Gastroesophageal sphincter (tissue), 4 donors: ENCODE measurements around the gene ANKRD13B. TPM values are rescaled to one million over a fixed set of nuclear protein-coding genes. Genes with fewer than 3 reads are reported as not detected.
A peak's percentile ranks its signal among the peaks of the same experiment; 100 is the strongest.

Source experiments
- ATAC-seq: fragments of 150-250 bp; one replicate; pipeline ENCODE4 v1.9.1; 2016; ENCODE audit warnings: mild to moderate bottlenecking, moderate library complexity
- H3K27ac ChIP-seq, 4 donors: fragments of 200-600 bp; sonication (generic) in 3 of 4; 1 replicate in 3 of 4; 2 replicates in 1 of 4; pipeline ENCODE4 v1.5.1; 2016 to 2019
- H3K27me3 ChIP-seq: fragments of 200-600 bp; sonication (generic); one replicate; pipeline ENCODE4 v1.5.1; 2019
- H3K36me3 ChIP-seq, 2 donors: fragments of 200-600 bp; sonication (generic); one replicate each; pipeline ENCODE4 v1.5.1; 2019; ENCODE audit warnings: control low read depth in 1 of 2
- H3K4me1 ChIP-seq, 3 donors: fragments of 200-600 bp; sonication (generic); 1 replicate in 2 of 3; 2 replicates in 1 of 3; pipeline ENCODE4 v1.5.1; 2016 to 2019; ENCODE audit warnings: control low read depth in 2 of 3
- H3K4me3 ChIP-seq, 2 donors: fragments of 200-600 bp; sonication (generic); one replicate each; pipeline ENCODE4 v1.5.1; 2019; ENCODE audit warnings: mild to moderate bottlenecking in 1 of 2, moderate library complexity in 1 of 2
- H3K9me3 ChIP-seq, 3 donors: fragments of 200-600 bp; sonication (generic); one replicate each; pipeline ENCODE4 v1.5.1; 2017 to 2019; ENCODE audit warnings: control low read depth in 2 of 3
- EP300 ChIP-seq: sonication (generic); formaldehyde crosslinking; IDR thresholded peaks from one replicate; pipeline ENCODE4 v1.6.1; 2017; ENCODE audit warnings: antibody characterized with exemption, mild to moderate bottlenecking
- POLR2A ChIP-seq, 2 donors: fragments of 450-650 bp; IDR thresholded peaks; one replicate each; pipeline ENCODE4 v1.6.1; 2017; ENCODE audit warnings: antibody characterized with exemption in 2 of 2, mild to moderate bottlenecking in 2 of 2, moderate library complexity in 1 of 2
- POLR2AphosphoS5 ChIP-seq: sonication (generic); formaldehyde crosslinking; IDR thresholded peaks from one replicate; pipeline ENCODE4 v1.6.1; 2017; ENCODE audit warnings: antibody characterized with exemption
- WGBS, 2 donors: methylation state at CpG; one replicate each; pipeline ENCODE4 v1.1.5; 2018; ENCODE audit warnings: low coverage in 1 of 2; 5-methylcytosine and 5-hydroxymethylcytosine counted together
- total RNA-seq, 4 donors: library from RNA; depleted of rRNA; stranded (reverse); fragments of >200 nt; gene quantifications; one replicate each; pipeline ENCODE4 v1.1.0, GENCODE V29; 2016
- TF ChIP-seq, protein P1 (sequence below), 4 experiments: fragments of 200-600 bp in 2 of 4; fragments of 450-650 bp in 2 of 4; sonication (generic) in 1 of 4; IDR thresholded peaks; one replicate each; pipeline ENCODE4 v1.5.1; 2017 to 2019; ENCODE audit warnings: antibody characterized with exemption in 4 of 4, mild to moderate bottlenecking in 2 of 4, moderate library complexity in 2 of 4

The ANKRD13B gene
- total RNA-seq, 4 donors from 2014 or later, result 4.4 to 22.8 (median 10.0) TPM

DNA sequence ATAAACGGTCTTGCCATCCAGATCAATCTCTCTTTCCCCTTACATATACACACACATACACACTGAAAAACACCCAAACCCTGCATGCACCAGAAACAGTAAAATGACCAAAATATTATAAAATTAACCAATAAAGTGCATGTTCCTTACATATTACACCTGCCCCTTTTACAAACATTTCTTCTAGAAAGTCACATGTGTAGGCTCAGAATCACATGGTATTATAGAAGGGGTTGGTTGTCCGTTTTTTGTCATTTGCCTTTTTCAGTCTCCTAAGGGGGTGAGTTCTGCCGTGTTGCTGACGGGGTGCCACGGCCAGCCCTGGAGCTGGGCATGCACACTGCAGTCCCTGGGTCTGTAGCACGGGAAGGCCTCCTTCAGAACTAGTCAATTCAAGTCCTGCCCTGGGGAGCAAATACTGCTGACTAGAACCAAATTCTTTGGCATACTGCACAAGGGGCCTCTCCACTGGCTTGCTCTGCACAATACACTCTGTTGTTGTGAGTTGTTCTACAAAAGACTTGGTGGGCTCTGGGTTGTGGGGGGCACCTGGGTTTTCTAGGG is 37.8 kb downstream of the ANKRD13B start:
- no peak overlapping the region for H3K27ac ChIP-seq

GRCh38 chr17:29633886-29634285 is 41.0 kb downstream of the ANKRD13B start:
- Histone ChIP-seq H3K4me3 (no peak overlapping the region), H3K36me3 (peaks cover 0 to 75% of the 10 kb centered on the region in 2 donors), H3K4me1 (peaks cover 0 to 10% (median 0%) of the 10 kb centered on the region in 3 donors), H3K27ac (no peak overlapping the region), H3K9me3 (no peaks in the 10 kb centered on the region), H3K27me3 (no peaks in the 10 kb centered on the region)
- no peak for ATAC-seq
- WGBS, 2 donors, result 89 to 97% methylated on average over 3 of the region's 3 CpGs
- TF ChIP-seq, protein P1, sequence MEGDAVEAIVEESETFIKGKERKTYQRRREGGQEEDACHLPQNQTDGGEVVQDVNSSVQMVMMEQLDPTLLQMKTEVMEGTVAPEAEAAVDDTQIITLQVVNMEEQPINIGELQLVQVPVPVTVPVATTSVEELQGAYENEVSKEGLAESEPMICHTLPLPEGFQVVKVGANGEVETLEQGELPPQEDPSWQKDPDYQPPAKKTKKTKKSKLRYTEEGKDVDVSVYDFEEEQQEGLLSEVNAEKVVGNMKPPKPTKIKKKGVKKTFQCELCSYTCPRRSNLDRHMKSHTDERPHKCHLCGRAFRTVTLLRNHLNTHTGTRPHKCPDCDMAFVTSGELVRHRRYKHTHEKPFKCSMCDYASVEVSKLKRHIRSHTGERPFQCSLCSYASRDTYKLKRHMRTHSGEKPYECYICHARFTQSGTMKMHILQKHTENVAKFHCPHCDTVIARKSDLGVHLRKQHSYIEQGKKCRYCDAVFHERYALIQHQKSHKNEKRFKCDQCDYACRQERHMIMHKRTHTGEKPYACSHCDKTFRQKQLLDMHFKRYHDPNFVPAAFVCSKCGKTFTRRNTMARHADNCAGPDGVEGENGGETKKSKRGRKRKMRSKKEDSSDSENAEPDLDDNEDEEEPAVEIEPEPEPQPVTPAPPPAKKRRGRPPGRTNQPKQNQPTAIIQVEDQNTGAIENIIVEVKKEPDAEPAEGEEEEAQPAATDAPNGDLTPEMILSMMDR (IDR thresholded peaks at IDR 0.05), result no peak
- no peak for TF ChIP-seq POLR2A (IDR thresholded peaks at IDR 0.05)
- TF ChIP-seq POLR2AphosphoS5, result no peak
- no peak for TF ChIP-seq EP300

More for the DNA sequence above, 37.8 kb downstream of the ANKRD13B start:
- H3K4me1 ChIP-seq, result peaks cover 0 to 26% (median 4%) of the 10 kb centered on the region in 3 donors
- H3K9me3 ChIP-seq, result no peaks in the 10 kb centered on the region
- H3K27me3 ChIP-seq, result no peaks in the 10 kb centered on the region
- 71 to 83% methylated on average over 4 of the region's 6 CpGs for WGBS, 2 donors
- no peak for ATAC-seq
- TF ChIP-seq EP300, result no peak
- no peak for TF ChIP-seq POLR2A (IDR thresholded peaks at IDR 0.05)
- TF ChIP-seq, protein P1 (IDR thresholded peaks at IDR 0.05), result no peak
- no peak for TF ChIP-seq POLR2AphosphoS5
- H3K36me3 ChIP-seq, result peaks cover 0 to 55% of the 10 kb centered on the region in 2 donors
- H3K4me3 ChIP-seq, result no peak overlapping the region

GRCh38 chr17:29640413-29640812 is 47.5 kb downstream of the ANKRD13B start:
- 7 to 22% methylated on average over 2 of the region's 2 CpGs for WGBS, 2 donors
- H3K9me3 ChIP-seq, result no peaks in the 10 kb centered on the region
- ATAC-seq, result no peak
- H3K27ac ChIP-seq, result peak overlapping the region; percentile 76 to 84 (median 82)
- H3K4me3 ChIP-seq, result no peak overlapping the region
- peaks cover 0 to 24% of the 10 kb centered on the region in 2 donors for H3K36me3 ChIP-seq
- H3K4me1 ChIP-seq, result peaks cover 17 to 70% (median 36%) of the 10 kb centered on the region in 3 donors
- no peaks in the 10 kb centered on the region for H3K27me3 ChIP-seq
- no peak for TF ChIP-seq EP300
- TF ChIP-seq, protein P1 (IDR thresholded peaks at IDR 0.05), result no peak
- no peak for TF ChIP-seq POLR2AphosphoS5
- TF ChIP-seq POLR2A (IDR thresholded peaks at IDR 0.05), result no peak

- Histone ChIP-seq H3K4me1 (peaks cover 22 to 77% (median 39%) of the 10 kb centered on the region in 3 donors), H3K9me3 (no peaks in the 10 kb centered on the region), H3K36me3 (peaks cover 0 to 17% of the 10 kb centered on the region in 2 donors), H3K4me3 (no peak overlapping the region), H3K27ac (peak overlapping the region; percentile 76 to 84 (median 82)), H3K27me3 (no peaks in the 10 kb centered on the region)
- no peak for ATAC-seq
- TF ChIP-seq POLR2AphosphoS5, result no peak
- TF ChIP-seq, protein P1 (IDR thresholded peaks at IDR 0.05), result no peak
- TF ChIP-seq POLR2A (IDR thresholded peaks at IDR 0.05), result no peak
- no peak for TF ChIP-seq EP300
- WGBS, 2 donors, result 35 to 48% methylated on average over 5 to 6 of the region's 7 CpGs
These were observed 48.2 kb downstream of the ANKRD13B start for GRCh38 chr17:29640981-29641642.
